Tibial nerve (tissue), 4 donors: ENCODE data around the gene ARHGAP26. TPM values are rescaled to one million over a fixed set of nuclear protein-coding genes. Genes with fewer than 3 reads are reported as not detected.

Source experiments
- DNase-seq, 2 donors: peaks; one replicate each; pipeline ENCODE4 v3.0.0-alpha.2; 2019; ENCODE audit warnings: low spot score in 2 of 2
- H3K27ac ChIP-seq, 4 donors: fragments of 200-600 bp; sonication (generic) in 3 of 4; one replicate each; pipeline ENCODE4 v1.5.1; 2017 to 2019; ENCODE audit warnings: mild to moderate bottlenecking in 1 of 4
- H3K27me3 ChIP-seq, 2 donors: fragments of 200-600 bp; sonication (generic) in 1 of 2; one replicate each; pipeline versions ENCODE4 v1.5.1 to v1.6.0; 2017 to 2019
- H3K36me3 ChIP-seq, 3 donors: fragments of 200-600 bp; sonication (generic); one replicate each; pipeline ENCODE4 v1.5.1; 2018 to 2019
- H3K4me1 ChIP-seq, 4 donors: fragments of 200-600 bp; sonication (generic) in 3 of 4; one replicate each; pipeline ENCODE4 v1.5.1; 2017 to 2019
- H3K4me3 ChIP-seq, 4 donors: fragments of 200-600 bp; sonication (generic) in 3 of 4; one replicate each; pipeline ENCODE4 v1.5.1; 2017 to 2019; ENCODE audit warnings: mild to moderate bottlenecking in 1 of 4, moderate library complexity in 1 of 4
- H3K9me3 ChIP-seq, 4 donors: fragments of 200-600 bp; sonication (generic) in 3 of 4; one replicate each; pipeline ENCODE4 v1.5.1; 2017 to 2019
- EP300 ChIP-seq, 2 donors: sonication (generic); formaldehyde crosslinking; IDR thresholded peaks; one replicate each; pipeline ENCODE4 v1.6.1; 2017; ENCODE audit warnings: antibody characterized with exemption in 2 of 2, mild to moderate bottlenecking in 1 of 2
- POLR2A ChIP-seq, 2 donors: fragments of 450-650 bp; IDR thresholded peaks; one replicate each; pipeline ENCODE4 v1.6.1; 2017; ENCODE audit warnings: antibody characterized with exemption in 2 of 2, mild to moderate bottlenecking in 2 of 2, moderate library complexity in 2 of 2
- WGBS, 2 donors: methylation state at CpG; one replicate each; pipeline ENCODE4 v1.1.5; 2018; 5-methylcytosine and 5-hydroxymethylcytosine counted together
- total RNA-seq, 4 donors: library from RNA; depleted of rRNA; stranded (reverse); fragments of >200 nt; gene quantifications; one replicate each; pipeline ENCODE4 v1.1.0, GENCODE V29; 2016
- TF ChIP-seq, protein P1 (sequence below), 5 experiments: fragments of 200-600 bp in 3 of 5; fragments of 450-650 bp in 2 of 5; sonication (generic) in 3 of 5; IDR thresholded peaks; one replicate each; pipeline ENCODE4 v1.5.1; 2016 to 2019; ENCODE audit warnings: antibody characterized with exemption in 5 of 5, mild to moderate bottlenecking in 3 of 5, moderate library complexity in 2 of 5

ARHGAP26 gene
- total RNA-seq, 4 donors from 2014 or later, result 33.7 to 77.8 (median 57.8) TPM

DNA sequence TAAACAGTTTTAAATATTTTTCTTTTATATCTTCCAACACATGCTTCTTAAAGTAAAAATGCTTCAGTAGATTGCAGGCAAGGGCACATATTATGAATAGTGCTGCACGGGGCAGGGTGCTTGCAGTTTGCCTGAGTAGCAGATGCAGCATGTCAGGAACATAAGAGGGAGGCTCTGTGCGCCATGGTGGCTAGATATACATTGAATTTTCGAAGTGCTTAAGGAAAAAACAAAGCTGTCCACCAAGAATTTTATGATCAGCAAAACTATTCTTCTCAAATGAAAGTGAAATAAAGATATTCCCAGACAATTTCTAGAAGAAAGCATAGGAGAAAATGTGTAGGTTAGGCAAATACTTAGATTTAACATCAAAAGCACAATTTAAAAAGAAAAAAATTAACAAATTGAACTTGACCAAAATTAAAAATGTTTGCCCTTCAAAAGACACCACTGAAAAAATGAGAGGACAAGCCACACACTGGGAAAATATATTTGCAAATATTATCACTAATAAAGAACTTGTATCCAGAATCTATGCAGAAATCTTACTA is 420.2 kb downstream of the ARHGAP26 start:
- TF ChIP-seq POLR2A (IDR thresholded peaks at IDR 0.05), result no peak
- no peak for TF ChIP-seq EP300 (IDR thresholded peaks at IDR 0.05)
- TF ChIP-seq, protein P1, sequence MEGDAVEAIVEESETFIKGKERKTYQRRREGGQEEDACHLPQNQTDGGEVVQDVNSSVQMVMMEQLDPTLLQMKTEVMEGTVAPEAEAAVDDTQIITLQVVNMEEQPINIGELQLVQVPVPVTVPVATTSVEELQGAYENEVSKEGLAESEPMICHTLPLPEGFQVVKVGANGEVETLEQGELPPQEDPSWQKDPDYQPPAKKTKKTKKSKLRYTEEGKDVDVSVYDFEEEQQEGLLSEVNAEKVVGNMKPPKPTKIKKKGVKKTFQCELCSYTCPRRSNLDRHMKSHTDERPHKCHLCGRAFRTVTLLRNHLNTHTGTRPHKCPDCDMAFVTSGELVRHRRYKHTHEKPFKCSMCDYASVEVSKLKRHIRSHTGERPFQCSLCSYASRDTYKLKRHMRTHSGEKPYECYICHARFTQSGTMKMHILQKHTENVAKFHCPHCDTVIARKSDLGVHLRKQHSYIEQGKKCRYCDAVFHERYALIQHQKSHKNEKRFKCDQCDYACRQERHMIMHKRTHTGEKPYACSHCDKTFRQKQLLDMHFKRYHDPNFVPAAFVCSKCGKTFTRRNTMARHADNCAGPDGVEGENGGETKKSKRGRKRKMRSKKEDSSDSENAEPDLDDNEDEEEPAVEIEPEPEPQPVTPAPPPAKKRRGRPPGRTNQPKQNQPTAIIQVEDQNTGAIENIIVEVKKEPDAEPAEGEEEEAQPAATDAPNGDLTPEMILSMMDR (IDR thresholded peaks at IDR 0.05), result no peak
- WGBS, 2 donors, result 94 to 95% methylated on average over 3 of the region's 3 CpGs
- H3K36me3 ChIP-seq, result no peaks in the 10 kb centered on the region
- H3K4me1 ChIP-seq, result peaks cover 0 to 44% (median 12%) of the 10 kb centered on the region in 4 donors
- no peak overlapping the region for H3K4me3 ChIP-seq
- DNase-seq, result no peak
- no peaks in the 10 kb centered on the region for H3K27me3 ChIP-seq
- no peak overlapping the region for H3K27ac ChIP-seq
- H3K9me3 ChIP-seq, result peaks cover 0 to 9% (median 1%) of the 10 kb centered on the region in 4 donors

DNA sequence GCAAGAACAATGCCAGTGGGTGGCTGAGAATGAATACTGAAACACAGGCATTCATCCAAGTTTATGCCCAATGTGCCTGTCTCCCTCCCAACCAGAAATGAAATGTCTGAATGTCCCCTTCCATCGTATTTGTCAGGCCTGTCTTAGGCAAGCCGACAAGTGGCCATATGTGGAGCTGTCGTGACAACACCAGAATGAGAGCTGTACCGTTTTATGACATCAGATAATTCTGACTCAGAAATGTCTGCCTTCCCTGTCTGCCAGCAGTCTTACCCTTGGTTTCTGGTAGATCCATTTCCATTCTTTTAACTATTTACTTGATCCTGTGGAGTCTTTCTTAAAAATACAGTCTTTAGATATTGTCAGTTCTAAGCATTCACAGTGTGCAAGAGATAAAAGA is 421.5 kb downstream of the ARHGAP26 start:
- TF ChIP-seq, protein P1 (IDR thresholded peaks at IDR 0.05), result no peak
- peak in 1 of 2 donors; percentile 7 for TF ChIP-seq EP300 (IDR thresholded peaks at IDR 0.05)
- WGBS, 2 donors, result 49 to 64% methylated on average over 4 of the region's 4 CpGs
- peaks cover 0 to 39% (median 10%) of the 10 kb centered on the region in 4 donors for H3K4me1 ChIP-seq
- H3K4me3 ChIP-seq, result no peak overlapping the region
- H3K27ac ChIP-seq, result peak overlapping the region in 2 of 4 donors; percentile 19 to 40
- DNase-seq, result no peak
- no peaks in the 10 kb centered on the region for H3K36me3 ChIP-seq
- H3K9me3 ChIP-seq, result peaks cover 0 to 9% (median 1%) of the 10 kb centered on the region in 4 donors
- H3K27me3 ChIP-seq, result no peaks in the 10 kb centered on the region

DNA sequence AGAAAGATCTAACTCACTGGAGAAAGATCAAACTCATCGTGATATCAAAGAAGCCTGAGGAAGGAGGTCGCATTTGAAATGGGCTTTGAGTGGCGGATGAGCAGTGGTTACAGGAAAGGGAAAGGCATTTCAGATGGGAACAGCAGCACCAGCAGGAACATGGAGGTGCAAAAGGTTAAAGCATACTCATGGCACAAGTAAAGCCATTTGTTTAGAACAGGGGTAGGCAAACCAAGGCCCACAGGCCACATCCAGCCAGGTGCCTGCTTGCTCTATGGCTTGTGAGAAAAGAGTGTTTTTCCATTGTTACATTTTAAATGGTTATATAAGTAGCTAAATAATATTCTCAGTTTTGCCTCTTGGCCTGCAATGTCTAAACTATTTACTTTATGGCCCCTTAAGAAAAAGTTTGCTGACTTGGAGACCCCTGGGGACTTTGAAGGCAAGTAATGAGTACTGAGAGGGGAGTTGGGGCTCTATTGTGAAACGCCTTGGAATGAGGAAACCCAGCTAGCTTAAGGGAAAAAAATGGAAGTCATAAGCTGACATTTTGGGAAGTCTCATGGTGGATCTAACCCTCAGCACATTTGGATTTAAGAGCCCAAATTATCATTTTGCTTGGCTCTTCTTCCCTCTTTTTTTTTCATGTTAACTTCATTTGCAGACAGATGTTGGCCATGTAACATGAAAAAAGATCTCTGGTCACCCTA is 422.2 kb downstream of the ARHGAP26 start:
- Histone ChIP-seq H3K27ac (peak overlapping the region in 2 of 4 donors; percentile 19 to 40), H3K9me3 (peaks cover 0 to 12% (median 1%) of the 10 kb centered on the region in 4 donors), H3K27me3 (no peaks in the 10 kb centered on the region), H3K36me3 (no peaks in the 10 kb centered on the region), H3K4me1 (peaks cover 0 to 32% (median 8%) of the 10 kb centered on the region in 4 donors), H3K4me3 (no peak overlapping the region)
- WGBS, 2 donors, result 76 to 81% methylated on average over 4 of the region's 4 CpGs
- no peak for DNase-seq
- peak in 1 of 2 donors; percentile 26 for TF ChIP-seq EP300 (IDR thresholded peaks at IDR 0.05)
- TF ChIP-seq, protein P1 (IDR thresholded peaks at IDR 0.05), result no peak

- no peak overlapping the region for H3K4me3 ChIP-seq
- no peaks in the 10 kb centered on the region for H3K27me3 ChIP-seq
- DNase-seq, result no peak
- H3K36me3 ChIP-seq, result no peaks in the 10 kb centered on the region
- WGBS, 2 donors, result 91 to 93% methylated on average over 1 of the region's 1 CpG
- H3K4me1 ChIP-seq, result peaks cover 0 to 23% (median 5%) of the 10 kb centered on the region in 4 donors
- no peak for TF ChIP-seq POLR2A (IDR thresholded peaks at IDR 0.05)
- TF ChIP-seq EP300 (IDR thresholded peaks at IDR 0.05), result no peak
- TF ChIP-seq, protein P1 (IDR thresholded peaks at IDR 0.05), result no peak
- H3K27ac ChIP-seq, result no peak overlapping the region
- peaks cover 0 to 14% (median 1%) of the 10 kb centered on the region in 4 donors for H3K9me3 ChIP-seq
Observed at GRCh38 chr5:143194206-143194605, 424.0 kb downstream of the ARHGAP26 start.

DNA sequence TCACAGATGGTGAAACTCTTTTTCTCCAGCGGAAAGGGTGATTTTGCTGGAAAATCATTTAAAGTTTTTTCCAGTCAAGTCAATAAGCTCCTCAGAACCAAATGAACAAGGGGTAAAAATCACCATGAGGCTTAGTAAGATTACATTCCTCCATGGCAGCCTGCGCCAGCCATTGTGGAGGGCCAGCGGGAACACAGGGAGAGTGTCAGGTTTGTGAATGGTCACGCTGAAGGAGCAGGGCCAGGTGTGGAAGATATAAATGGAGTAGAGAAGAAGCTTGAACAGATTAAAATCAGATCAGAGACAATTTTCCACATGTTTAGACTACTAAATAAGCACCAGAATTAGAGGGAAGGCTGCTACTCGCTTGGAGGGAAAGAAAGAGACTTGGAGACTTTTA is 424.5 kb downstream of the ARHGAP26 start:
- peaks cover 0 to 12% (median 1%) of the 10 kb centered on the region in 4 donors for H3K9me3 ChIP-seq
- no peak overlapping the region for H3K4me3 ChIP-seq
- H3K4me1 ChIP-seq, result peaks cover 0 to 23% (median 5%) of the 10 kb centered on the region in 4 donors
- H3K36me3 ChIP-seq, result no peaks in the 10 kb centered on the region
- no peak for DNase-seq
- TF ChIP-seq, protein P1 (IDR thresholded peaks at IDR 0.05), result no peak
- no peak for TF ChIP-seq EP300 (IDR thresholded peaks at IDR 0.05)
- TF ChIP-seq POLR2A (IDR thresholded peaks at IDR 0.05), result no peak
- WGBS, 2 donors, result 87 to 88% methylated on average over 5 of the region's 5 CpGs
- H3K27me3 ChIP-seq, result no peaks in the 10 kb centered on the region
- H3K27ac ChIP-seq, result no peak overlapping the region
